Measurements from ENCODE around the gene PAX6.

Gene PAX6

GRCh38 chr11:31801298-31801702, 9.8 kb downstream of the PAX6 start:
- DNase-seq (ENCODE audit: low spot score in 2 of 2) = no peak
- Histone ChIP-seq H3K4me1 (no peaks in the 10 kb centered on the region), H3K4me3 (no peak overlapping the region), H3K9me3 (no peaks in the 10 kb centered on the region), H3K27me3 (ENCODE audit: low read depth) (no peaks in the 10 kb centered on the region), H3K36me3 (replicated peaks) (no peaks in the 10 kb centered on the region)
- in situ Hi-C loops (cut with MboI; ENCODE audit: low sequenced_read_pairs) = no loop called here

- no peaks in the 10 kb centered on the region for H3K27me3 ChIP-seq (ENCODE audit: low read depth)
These were observed 10.5 kb downstream of the PAX6 start for GRCh38 chr11:31800398-31801265.

GRCh38 chr11:31799435-31800397, 11.4 kb downstream of the PAX6 start:
- H3K9me3 ChIP-seq = no peaks in the 10 kb centered on the region
- H3K36me3 ChIP-seq (replicated peaks) = no peaks in the 10 kb centered on the region
- no peaks in the 10 kb centered on the region for H3K4me1 ChIP-seq
- in situ Hi-C loops (cut with MboI; ENCODE audit: low sequenced_read_pairs) = no loop called here
- DNase-seq (ENCODE audit: low spot score in 2 of 2) = no peak
- no peaks in the 10 kb centered on the region for H3K27me3 ChIP-seq (ENCODE audit: low read depth)
- no peak overlapping the region for H3K4me3 ChIP-seq

More at GRCh38 chr11:31800398-31801265, 10.5 kb downstream of the PAX6 start:
- DNase-seq (ENCODE audit: low spot score in 2 of 2) = no peak
- in situ Hi-C loops (cut with MboI; ENCODE audit: low sequenced_read_pairs) = no loop called here
- H3K9me3 ChIP-seq = no peaks in the 10 kb centered on the region
- no peak overlapping the region for H3K4me3 ChIP-seq
- H3K36me3 ChIP-seq (replicated peaks) = no peaks in the 10 kb centered on the region
- H3K4me1 ChIP-seq = no peaks in the 10 kb centered on the region

- DNase-seq (ENCODE audit: low spot score in 2 of 2) = no peak
- Histone ChIP-seq H3K9me3 (no peaks in the 10 kb centered on the region), H3K4me3 (no peak overlapping the region), H3K27me3 (ENCODE audit: low read depth) (no peaks in the 10 kb centered on the region), H3K36me3 (replicated peaks) (no peaks in the 10 kb centered on the region), H3K4me1 (no peaks in the 10 kb centered on the region)
- in situ Hi-C loops (cut with MboI; ENCODE audit: low sequenced_read_pairs) = no loop called here
These were observed 12.3 kb downstream of the PAX6 start for GRCh38 chr11:31798554-31799434.

- Histone ChIP-seq H3K4me3 (no peak overlapping the region), H3K36me3 (replicated peaks) (no peaks in the 10 kb centered on the region), H3K27me3 (ENCODE audit: low read depth) (no peaks in the 10 kb centered on the region), H3K9me3 (no peaks in the 10 kb centered on the region), H3K4me1 (no peaks in the 10 kb centered on the region)
- in situ Hi-C loops (cut with MboI; ENCODE audit: low sequenced_read_pairs) = no loop called here
- no peak for DNase-seq (ENCODE audit: low spot score in 2 of 2)
These were observed 13.0 kb downstream of the PAX6 start for GRCh38 chr11:31798057-31798553.

- in situ Hi-C loops (cut with MboI; ENCODE audit: low sequenced_read_pairs) = no loop called here
- Histone ChIP-seq H3K9me3 (no peaks in the 10 kb centered on the region), H3K27me3 (ENCODE audit: low read depth) (no peaks in the 10 kb centered on the region), H3K4me1 (no peaks in the 10 kb centered on the region), H3K36me3 (replicated peaks) (no peaks in the 10 kb centered on the region), H3K4me3 (no peak overlapping the region)
- no peak for DNase-seq (ENCODE audit: low spot score in 2 of 2)
These were observed 13.7 kb downstream of the PAX6 start for GRCh38 chr11:31797190-31798056.

- no peak overlapping the region for H3K4me3 ChIP-seq
- in situ Hi-C loops (cut with MboI; ENCODE audit: low sequenced_read_pairs) = no loop called here
These were observed 14.5 kb downstream of the PAX6 start for GRCh38 chr11:31796499-31797189.

GRCh38 chr11:31795706-31796498, 15.2 kb downstream of the PAX6 start:
- no peak overlapping the region for H3K4me3 ChIP-seq
- no peaks in the 10 kb centered on the region for H3K36me3 ChIP-seq (replicated peaks)
- DNase-seq (ENCODE audit: low spot score in 2 of 2) = no peak
- H3K9me3 ChIP-seq = no peaks in the 10 kb centered on the region
- H3K27me3 ChIP-seq (ENCODE audit: low read depth) = no peaks in the 10 kb centered on the region
- no peaks in the 10 kb centered on the region for H3K4me1 ChIP-seq
- in situ Hi-C loops (cut with MboI; ENCODE audit: low sequenced_read_pairs) = no loop called here

More at GRCh38 chr11:31796499-31797189, 14.5 kb downstream of the PAX6 start:
- Histone ChIP-seq H3K9me3 (no peaks in the 10 kb centered on the region), H3K4me1 (no peaks in the 10 kb centered on the region), H3K27me3 (ENCODE audit: low read depth) (no peaks in the 10 kb centered on the region), H3K36me3 (replicated peaks) (no peaks in the 10 kb centered on the region)
- DNase-seq (ENCODE audit: low spot score in 2 of 2) = no peak

- in situ Hi-C loops (cut with MboI; ENCODE audit: low sequenced_read_pairs) = no loop called here
- no peaks in the 10 kb centered on the region for H3K36me3 ChIP-seq (replicated peaks)
- no peaks in the 10 kb centered on the region for H3K9me3 ChIP-seq
- no peaks in the 10 kb centered on the region for H3K4me1 ChIP-seq
- no peak for DNase-seq (ENCODE audit: low spot score in 2 of 2)
- H3K4me3 ChIP-seq = no peak overlapping the region
- no peaks in the 10 kb centered on the region for H3K27me3 ChIP-seq (ENCODE audit: low read depth)
These were observed 16.6 kb downstream of the PAX6 start for GRCh38 chr11:31794548-31794947.

GRCh38 chr11:31793264-31793663, 17.9 kb downstream of the PAX6 start:
- no peak for DNase-seq (ENCODE audit: low spot score in 2 of 2)
- no peaks in the 10 kb centered on the region for H3K36me3 ChIP-seq (replicated peaks)
- no peaks in the 10 kb centered on the region for H3K27me3 ChIP-seq (ENCODE audit: low read depth)
- H3K4me1 ChIP-seq = no peaks in the 10 kb centered on the region
- in situ Hi-C loops (cut with MboI; ENCODE audit: low sequenced_read_pairs) = no loop called here
- no peaks in the 10 kb centered on the region for H3K9me3 ChIP-seq
- H3K4me3 ChIP-seq = no peak overlapping the region

GRCh38 chr11:31792456-31792855, 18.7 kb downstream of the PAX6 start:
- H3K9me3 ChIP-seq = no peaks in the 10 kb centered on the region
- in situ Hi-C loops (cut with MboI; ENCODE audit: low sequenced_read_pairs) = no loop called here
- H3K27me3 ChIP-seq (ENCODE audit: low read depth) = no peaks in the 10 kb centered on the region
- DNase-seq (ENCODE audit: low spot score in 2 of 2) = no peak
- H3K36me3 ChIP-seq (replicated peaks) = no peaks in the 10 kb centered on the region
- H3K4me3 ChIP-seq = no peak overlapping the region
- no peaks in the 10 kb centered on the region for H3K4me1 ChIP-seq

Data from HAP-1 (cell line).